Liver (tissue), 9 donors: ENCODE data around the gene RIOK1. TPM values are rescaled to one million over a fixed set of nuclear protein-coding genes. Genes with fewer than 3 reads are reported as not detected.

Experiments
- DNase-seq: peaks from one replicate; pipeline ENCODE4 v3.0.0-alpha.2; 2017; ENCODE audit warnings: low spot score
- H3K27ac ChIP-seq, 2 donors: one replicate each; pipeline ENCODE4 v1.7.0; 2013; ENCODE audit warnings: inconsistent platforms in 2 of 2, low read length in 2 of 2, control low read depth in 1 of 2, low read depth in 1 of 2, mild to moderate bottlenecking in 1 of 2
- H3K27me3 ChIP-seq, 4 donors: one replicate each; pipeline versions ENCODE4 v1.6.1 to v1.7.0; 2013; ENCODE audit warnings: low read length in 3 of 4, inconsistent platforms in 1 of 4, mild to moderate bottlenecking in 1 of 4, moderate library complexity in 1 of 4; ENCODE audit not compliant: control insufficient read depth in 4 of 4, insufficient read depth in 4 of 4
- H3K36me3 ChIP-seq, 4 donors: one replicate each; pipeline versions ENCODE4 v1.6.1 to v1.7.0; 2013; ENCODE audit warnings: low read length in 3 of 4, mild to moderate bottlenecking in 3 of 4, low read depth in 1 of 4, moderate library complexity in 1 of 4; ENCODE audit not compliant: control insufficient read depth in 4 of 4, insufficient read depth in 3 of 4
- H3K4me1 ChIP-seq, 4 donors: one replicate each; pipeline versions ENCODE4 v1.6.1 to v1.7.0; 2013; ENCODE audit warnings: low read length in 3 of 4, mild to moderate bottlenecking in 3 of 4, moderate library complexity in 1 of 4; ENCODE audit not compliant: control insufficient read depth in 4 of 4, insufficient read depth in 4 of 4
- H3K4me3 ChIP-seq, 3 donors: one replicate each; pipeline versions ENCODE4 v1.6.1 to v1.7.0; 2013; ENCODE audit warnings: low read length in 3 of 3, control low read depth in 1 of 3, low read depth in 1 of 3, mild to moderate bottlenecking in 1 of 3
- H3K9ac ChIP-seq, 2 donors: one replicate each; pipeline ENCODE4 v1.7.0; 2013; ENCODE audit warnings: low read length in 2 of 2, mild to moderate bottlenecking in 2 of 2, moderate library complexity in 2 of 2, control low read depth in 1 of 2, low read depth in 1 of 2
- H3K9me3 ChIP-seq, 4 donors: one replicate each; pipeline versions ENCODE4 v1.6.1 to v1.7.0; 2013; ENCODE audit warnings: low read length in 3 of 4; ENCODE audit not compliant: control insufficient read depth in 4 of 4
- EGR1 ChIP-seq, 2 donors: IDR thresholded peaks; 2 replicates each; pipeline ENCODE4 v1.6.1; 2016 to 2018; ENCODE audit warnings: antibody characterized with exemption in 2 of 2, low read depth in 2 of 2
- FOXA1 ChIP-seq: IDR thresholded peaks from 2 replicates; pipeline ENCODE4 v1.6.1; 2016; ENCODE audit warnings: antibody characterized with exemption
- HNF4A ChIP-seq, 2 donors: conservative IDR thresholded peaks; 2 replicates each; pipeline ENCODE4 v1.6.1; 2016; ENCODE audit warnings: antibody characterized with exemption in 2 of 2, mild to moderate bottlenecking in 2 of 2
- HNF4G ChIP-seq: IDR thresholded peaks from 2 replicates; pipeline ENCODE4 v1.6.1; 2016; ENCODE audit warnings: antibody characterized with exemption
- MAX ChIP-seq: IDR thresholded peaks from 2 replicates; pipeline ENCODE4 v1.6.1; 2016; ENCODE audit warnings: antibody characterized with exemption
- RAD21 ChIP-seq, 2 donors: IDR thresholded peaks; 2 replicates each; pipeline ENCODE4 v1.6.1; 2016; ENCODE audit warnings: antibody characterized with exemption in 2 of 2, mild to moderate bottlenecking in 2 of 2
- RXRA ChIP-seq, 2 donors: IDR thresholded peaks; 2 replicates each; pipeline ENCODE4 v1.6.1; 2017 to 2018; ENCODE audit warnings: antibody characterized with exemption in 2 of 2, mild to moderate bottlenecking in 1 of 2
- TAF1 ChIP-seq: conservative IDR thresholded peaks from 2 replicates; pipeline ENCODE4 v1.6.1; 2016; ENCODE audit warnings: antibody characterized with exemption, mild to moderate bottlenecking
- WGBS: extraction: QIAGEN DNeasy Blood & Tissue Kit; methylation state at CpG from one replicate; pipeline ENCODE4 v1.1.7; 2013; 5-methylcytosine and 5-hydroxymethylcytosine counted together
- polyA plus RNA-seq, 2 donors: library from polyadenylated mRNA; stranded (reverse) in 1 of 2; unstranded in 1 of 2; fragments of 200-250 nt in 1 of 2; fragments of >200 nt in 1 of 2; fragmentation: Nextera tagmentation in 1 of 2; extraction: Ambion mirVana in 1 of 2; gene quantifications; one replicate each; pipeline versions ENCODE4 v1.2.1 to v1.2.3, GENCODE V29; 2013 to 2015
- total RNA-seq, 2 donors: library from RNA; depleted of rRNA; stranded (reverse); fragments of >200 nt; gene quantifications; one replicate each; pipeline ENCODE4 v1.2.3, GENCODE V29; 2014
- TF ChIP-seq, protein P1 (sequence below): IDR thresholded peaks from 2 replicates; pipeline ENCODE4 v1.6.1; 2016; ENCODE audit warnings: antibody characterized with exemption, mild to moderate bottlenecking
- TF ChIP-seq, protein P2 (sequence below): IDR thresholded peaks from 2 replicates; pipeline ENCODE4 v1.6.1; 2016; ENCODE audit warnings: antibody characterized with exemption
- TF ChIP-seq, protein P3 (sequence below): IDR thresholded peaks from 2 replicates; pipeline ENCODE4 v1.6.1; 2016; ENCODE audit warnings: antibody characterized with exemption
- donor health status: healthy.
- donor health status: healthy.
- donor health status: healthy.
- donor health status: healthy.
- donor health status: healthy.

RIOK1 gene
- total and polyA plus RNA-seq, 4 donors, result 4.8 to 10.0 (median 6.6) TPM

GRCh38 chr6:7421066-7421465 is 31.5 kb downstream of the RIOK1 start:
- TF ChIP-seq, protein P1, sequence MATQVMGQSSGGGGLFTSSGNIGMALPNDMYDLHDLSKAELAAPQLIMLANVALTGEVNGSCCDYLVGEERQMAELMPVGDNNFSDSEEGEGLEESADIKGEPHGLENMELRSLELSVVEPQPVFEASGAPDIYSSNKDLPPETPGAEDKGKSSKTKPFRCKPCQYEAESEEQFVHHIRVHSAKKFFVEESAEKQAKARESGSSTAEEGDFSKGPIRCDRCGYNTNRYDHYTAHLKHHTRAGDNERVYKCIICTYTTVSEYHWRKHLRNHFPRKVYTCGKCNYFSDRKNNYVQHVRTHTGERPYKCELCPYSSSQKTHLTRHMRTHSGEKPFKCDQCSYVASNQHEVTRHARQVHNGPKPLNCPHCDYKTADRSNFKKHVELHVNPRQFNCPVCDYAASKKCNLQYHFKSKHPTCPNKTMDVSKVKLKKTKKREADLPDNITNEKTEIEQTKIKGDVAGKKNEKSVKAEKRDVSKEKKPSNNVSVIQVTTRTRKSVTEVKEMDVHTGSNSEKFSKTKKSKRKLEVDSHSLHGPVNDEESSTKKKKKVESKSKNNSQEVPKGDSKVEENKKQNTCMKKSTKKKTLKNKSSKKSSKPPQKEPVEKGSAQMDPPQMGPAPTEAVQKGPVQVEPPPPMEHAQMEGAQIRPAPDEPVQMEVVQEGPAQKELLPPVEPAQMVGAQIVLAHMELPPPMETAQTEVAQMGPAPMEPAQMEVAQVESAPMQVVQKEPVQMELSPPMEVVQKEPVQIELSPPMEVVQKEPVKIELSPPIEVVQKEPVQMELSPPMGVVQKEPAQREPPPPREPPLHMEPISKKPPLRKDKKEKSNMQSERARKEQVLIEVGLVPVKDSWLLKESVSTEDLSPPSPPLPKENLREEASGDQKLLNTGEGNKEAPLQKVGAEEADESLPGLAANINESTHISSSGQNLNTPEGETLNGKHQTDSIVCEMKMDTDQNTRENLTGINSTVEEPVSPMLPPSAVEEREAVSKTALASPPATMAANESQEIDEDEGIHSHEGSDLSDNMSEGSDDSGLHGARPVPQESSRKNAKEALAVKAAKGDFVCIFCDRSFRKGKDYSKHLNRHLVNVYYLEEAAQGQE, result no peak
- TF ChIP-seq HNF4A (conservative IDR thresholded peaks at IDR 0.05), result no peak
- no peak for TF ChIP-seq EGR1 (IDR thresholded peaks at IDR 0.05; ENCODE audit: low read depth in 2 of 2)
- TF ChIP-seq RXRA (IDR thresholded peaks at IDR 0.05), result no peak
- WGBS, result 94% methylated on average over 3 of the region's 3 CpGs
- H3K4me1 ChIP-seq, result peaks cover 8 to 37% (median 21%) of the 10 kb centered on the region in 4 donors
- no peaks in the 10 kb centered on the region for H3K9me3 ChIP-seq
- no peak overlapping the region for H3K27ac ChIP-seq
- peaks cover 0 to 3% (median 2%) of the 10 kb centered on the region in 4 donors for H3K36me3 ChIP-seq
- DNase-seq, result no peak
- H3K27me3 ChIP-seq, result no peaks in the 10 kb centered on the region
- H3K4me3 ChIP-seq, result no peak overlapping the region
- no peak overlapping the region for H3K9ac ChIP-seq

DNA sequence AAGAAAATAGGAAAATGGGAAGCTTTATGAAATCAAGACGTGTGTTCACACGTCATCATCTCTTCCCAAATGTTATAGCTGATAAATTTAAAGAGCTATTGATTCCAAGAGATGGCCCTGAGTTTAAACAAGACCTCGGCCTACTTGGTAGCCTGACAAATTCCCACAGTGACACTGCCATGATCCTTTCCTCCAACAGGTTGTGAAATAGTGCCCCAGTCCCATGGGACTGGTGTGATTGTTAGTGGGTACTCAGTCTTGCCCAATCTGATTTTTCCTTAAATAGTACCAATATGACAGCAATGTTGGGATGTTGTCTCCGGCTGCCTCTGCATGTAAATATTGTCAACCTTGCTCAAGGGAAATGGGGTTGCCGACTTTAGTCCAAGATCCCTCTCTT is 34.5 kb downstream of the RIOK1 start:
- DNase-seq, result no peak
- no peak for TF ChIP-seq MAX
- no peak for TF ChIP-seq HNF4G
- TF ChIP-seq RXRA (IDR thresholded peaks at IDR 0.05), result peak in 1 of 2 donors; percentile 36
- peak in 1 of 2 donors; percentile 35 for TF ChIP-seq HNF4A (conservative IDR thresholded peaks at IDR 0.05)
- TF ChIP-seq, protein P2, sequence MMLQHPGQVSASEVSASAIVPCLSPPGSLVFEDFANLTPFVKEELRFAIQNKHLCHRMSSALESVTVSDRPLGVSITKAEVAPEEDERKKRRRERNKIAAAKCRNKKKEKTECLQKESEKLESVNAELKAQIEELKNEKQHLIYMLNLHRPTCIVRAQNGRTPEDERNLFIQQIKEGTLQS, result no peak
- TF ChIP-seq, protein P3, sequence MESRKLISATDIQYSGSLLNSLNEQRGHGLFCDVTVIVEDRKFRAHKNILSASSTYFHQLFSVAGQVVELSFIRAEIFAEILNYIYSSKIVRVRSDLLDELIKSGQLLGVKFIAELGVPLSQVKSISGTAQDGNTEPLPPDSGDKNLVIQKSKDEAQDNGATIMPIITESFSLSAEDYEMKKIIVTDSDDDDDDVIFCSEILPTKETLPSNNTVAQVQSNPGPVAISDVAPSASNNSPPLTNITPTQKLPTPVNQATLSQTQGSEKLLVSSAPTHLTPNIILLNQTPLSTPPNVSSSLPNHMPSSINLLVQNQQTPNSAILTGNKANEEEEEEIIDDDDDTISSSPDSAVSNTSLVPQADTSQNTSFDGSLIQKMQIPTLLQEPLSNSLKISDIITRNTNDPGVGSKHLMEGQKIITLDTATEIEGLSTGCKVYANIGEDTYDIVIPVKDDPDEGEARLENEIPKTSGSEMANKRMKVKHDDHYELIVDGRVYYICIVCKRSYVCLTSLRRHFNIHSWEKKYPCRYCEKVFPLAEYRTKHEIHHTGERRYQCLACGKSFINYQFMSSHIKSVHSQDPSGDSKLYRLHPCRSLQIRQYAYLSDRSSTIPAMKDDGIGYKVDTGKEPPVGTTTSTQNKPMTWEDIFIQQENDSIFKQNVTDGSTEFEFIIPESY, result no peak
- TF ChIP-seq, protein P1, result no peak
- no peak for TF ChIP-seq EGR1 (IDR thresholded peaks at IDR 0.05; ENCODE audit: low read depth in 2 of 2)
- TF ChIP-seq RAD21 (IDR thresholded peaks at IDR 0.05), result no peak
- TF ChIP-seq FOXA1, result no peak
- no peak for TF ChIP-seq TAF1
- Histone ChIP-seq H3K27ac (no peak overlapping the region), H3K4me3 (no peak overlapping the region), H3K36me3 (no peaks in the 10 kb centered on the region), H3K9ac (no peak overlapping the region), H3K4me1 (peaks cover 5 to 18% (median 6%) of the 10 kb centered on the region in 4 donors), H3K27me3 (no peaks in the 10 kb centered on the region), H3K9me3 (no peaks in the 10 kb centered on the region)
- WGBS, result 66% methylated on average over 5 of the region's 5 CpGs
